HG03457 (cell line): ENCODE measurements around the gene MMP23B.
"Not testable (repeated sequence)": the region's sequence is repeated elsewhere in the genome, so short reads cannot be mapped to it uniquely, and the experiment has no call there.

Experiments used
- ATAC-seq: cut with Tn5 transposase; IDR thresholded peaks from one replicate; pipeline ENCODE4 v1.9.1; 2021; ENCODE audit warnings: moderate number of reproducible peaks; ENCODE audit not compliant: unreplicated experiment

The MMP23B gene

DNA sequence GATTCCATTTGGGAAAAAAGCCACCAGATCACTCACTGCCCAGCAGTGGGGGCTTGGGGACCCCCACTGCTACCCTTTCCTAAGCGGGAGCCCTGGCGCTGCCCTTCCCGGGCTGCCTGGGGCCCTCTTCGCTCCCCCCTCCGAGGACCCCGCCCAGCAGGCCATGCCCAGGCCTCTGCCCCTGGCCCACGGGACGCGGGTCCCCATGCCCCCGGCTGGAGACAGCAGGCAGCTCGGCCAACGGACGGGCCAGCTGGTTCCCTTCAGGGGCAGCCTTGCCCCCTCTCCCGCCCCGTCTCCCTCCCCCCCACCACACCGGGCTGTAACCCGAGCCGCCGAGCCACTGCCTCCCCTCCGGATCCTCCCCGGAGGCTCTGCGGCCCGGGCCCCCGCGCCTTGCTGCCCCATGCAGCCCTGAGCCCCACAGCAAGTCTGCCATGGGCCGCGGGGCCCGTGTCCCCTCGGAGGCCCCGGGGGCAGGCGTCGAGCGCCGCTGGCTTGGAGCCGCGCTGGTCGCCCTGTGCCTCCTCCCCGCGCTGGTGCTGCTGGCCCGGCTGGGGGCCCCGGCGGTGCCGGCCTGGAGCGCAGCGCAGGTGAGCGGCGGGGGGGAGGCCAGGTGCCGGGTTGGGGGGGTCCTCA lies at the start of gene MMP23B:
Gene MMP23B (plus strand): TSS at position 392 of the 639 bp plus-strand sequence. CDS start 46 bp downstream, at position 438.
- ATAC-seq = no peak

DNA sequence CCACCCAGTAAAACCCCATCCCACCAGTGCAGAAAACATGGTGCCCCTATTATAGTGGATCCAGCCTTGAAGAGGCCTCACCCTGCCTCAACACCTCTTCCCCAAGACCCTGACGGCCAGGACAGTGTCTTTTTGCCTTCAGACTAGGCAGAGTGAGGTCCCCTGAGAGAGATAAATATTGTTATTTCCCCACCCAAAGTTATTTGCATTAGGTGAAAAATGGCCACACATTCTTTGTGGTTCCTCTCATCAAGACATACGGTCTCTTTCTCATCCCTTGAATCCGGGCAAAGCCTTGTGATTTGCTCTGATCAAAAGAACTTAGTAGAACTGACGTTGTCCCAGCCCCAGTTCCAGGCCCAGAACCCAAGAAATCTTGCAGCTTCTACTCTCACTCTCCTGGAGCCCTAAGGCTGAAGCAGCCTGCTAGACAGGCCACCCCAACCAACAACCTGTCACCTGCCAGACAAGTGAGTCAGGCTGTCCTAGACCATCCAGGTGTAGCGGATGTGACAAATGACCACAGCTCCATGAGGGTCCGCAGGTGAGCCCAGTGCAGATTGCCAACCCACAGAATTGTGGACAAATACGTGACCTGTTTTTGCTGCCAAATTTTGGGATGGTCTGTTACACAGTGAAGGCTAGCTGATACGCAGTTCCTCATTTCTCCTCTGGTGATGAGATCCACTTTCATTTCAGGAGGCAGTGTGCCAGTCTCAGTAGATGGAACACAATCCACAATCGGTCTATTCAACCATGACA lies 49.2 kb upstream of the MMP23B start:
- no peak for ATAC-seq

- no peak for ATAC-seq
Measured at GRCh38 chr1:1583347-1584010, 48.5 kb upstream of the MMP23B start.

GRCh38 chr1:1591452-1591851 lies 40.5 kb upstream of the MMP23B start:
- no peak for ATAC-seq

DNA sequence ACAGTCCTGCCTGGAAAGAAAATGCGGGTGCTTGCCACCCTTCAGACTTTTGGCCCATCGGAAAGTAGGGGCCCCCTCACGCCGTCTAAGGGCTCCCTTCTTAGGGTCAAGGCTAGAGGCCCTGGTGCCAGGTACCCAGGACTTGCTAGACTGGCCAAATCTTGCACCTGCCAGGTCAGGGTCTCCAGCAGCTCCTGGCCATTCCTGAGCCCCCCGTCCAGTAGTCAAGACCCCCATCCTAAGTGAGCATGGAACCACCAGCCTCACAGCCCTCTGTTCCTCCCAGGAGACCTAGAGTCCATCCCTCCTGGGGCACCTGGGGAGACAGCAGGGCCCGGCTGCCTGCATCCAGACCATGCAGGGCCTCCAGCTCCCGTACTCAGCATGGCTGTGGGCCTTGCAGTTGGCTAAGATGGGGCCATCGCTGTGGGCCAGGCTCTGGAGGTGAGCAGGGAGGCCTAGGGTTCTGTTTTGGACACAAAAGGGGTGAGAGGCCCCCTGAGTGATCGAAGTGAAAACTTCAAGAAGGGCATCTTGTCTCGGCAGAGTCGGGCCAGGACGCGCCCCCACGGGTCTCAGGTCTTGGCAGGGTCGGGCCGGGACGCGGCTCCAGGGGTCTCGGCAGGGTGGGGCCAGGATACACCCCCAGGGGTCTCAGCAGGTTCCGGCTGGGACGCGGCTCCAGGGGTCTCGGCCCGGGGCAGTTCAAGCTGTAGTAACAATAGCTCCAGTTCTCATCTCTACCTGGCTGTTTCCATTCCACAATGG lies 38.0 kb upstream of the MMP23B start:
- ATAC-seq = no peak

DNA sequence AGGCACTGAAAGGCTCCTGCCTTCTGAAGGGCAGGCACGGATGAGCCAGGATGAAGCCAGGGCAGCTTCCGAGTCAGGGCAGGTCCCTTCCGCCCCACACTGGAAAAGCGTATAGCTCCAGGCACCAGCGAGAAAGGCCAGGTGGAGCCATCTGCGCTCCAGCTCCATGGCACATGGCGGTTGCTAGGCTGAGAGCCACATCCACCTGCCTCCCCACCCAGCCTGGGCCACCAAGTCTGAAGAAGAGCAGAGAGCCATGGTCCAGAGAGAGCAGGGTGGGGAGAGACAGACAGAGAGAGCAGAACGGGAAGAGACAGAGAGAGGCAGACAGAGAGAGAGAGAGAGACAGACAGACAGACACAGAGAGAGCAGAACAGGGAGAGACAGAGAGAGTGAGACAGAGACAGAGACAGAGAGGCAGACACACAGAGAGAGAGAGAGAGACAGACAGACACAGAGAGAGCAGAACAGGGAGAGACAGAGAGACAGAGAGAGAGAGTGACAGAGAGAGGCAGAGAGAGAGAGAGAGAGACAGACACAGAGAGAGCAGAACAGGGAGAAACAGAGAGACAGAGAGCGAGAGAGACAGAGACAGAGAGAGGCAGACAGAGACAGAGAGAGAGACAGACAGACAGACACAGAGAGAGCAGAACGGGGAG lies 37.2 kb upstream of the MMP23B start:
- ATAC-seq = no peak

DNA sequence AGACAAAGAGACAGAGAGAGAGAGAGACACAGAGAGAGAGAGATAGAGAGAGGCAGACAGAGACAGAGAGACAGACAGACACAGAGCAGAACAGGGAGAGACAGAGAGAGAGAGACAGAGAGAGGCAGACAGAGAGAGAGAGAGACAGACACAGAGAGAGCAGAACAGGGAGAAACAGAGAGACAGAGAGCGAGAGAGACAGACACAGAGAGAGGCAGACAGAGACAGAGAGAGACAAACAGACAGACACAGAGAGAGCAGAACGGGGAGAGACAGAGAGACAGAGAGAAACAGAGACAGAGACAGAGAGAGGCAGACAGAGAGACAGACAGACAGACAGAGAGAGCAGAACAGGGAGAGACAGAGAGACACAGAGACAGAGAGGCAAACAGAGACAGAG lies 36.6 kb upstream of the MMP23B start:
- ATAC-seq = not testable (repeated sequence)

- ATAC-seq = no peak
Measured at GRCh38 chr1:1596493-1597274, 35.3 kb upstream of the MMP23B start.

- no peak for ATAC-seq
Measured at GRCh38 chr1:1597275-1597930, 34.6 kb upstream of the MMP23B start.

DNA sequence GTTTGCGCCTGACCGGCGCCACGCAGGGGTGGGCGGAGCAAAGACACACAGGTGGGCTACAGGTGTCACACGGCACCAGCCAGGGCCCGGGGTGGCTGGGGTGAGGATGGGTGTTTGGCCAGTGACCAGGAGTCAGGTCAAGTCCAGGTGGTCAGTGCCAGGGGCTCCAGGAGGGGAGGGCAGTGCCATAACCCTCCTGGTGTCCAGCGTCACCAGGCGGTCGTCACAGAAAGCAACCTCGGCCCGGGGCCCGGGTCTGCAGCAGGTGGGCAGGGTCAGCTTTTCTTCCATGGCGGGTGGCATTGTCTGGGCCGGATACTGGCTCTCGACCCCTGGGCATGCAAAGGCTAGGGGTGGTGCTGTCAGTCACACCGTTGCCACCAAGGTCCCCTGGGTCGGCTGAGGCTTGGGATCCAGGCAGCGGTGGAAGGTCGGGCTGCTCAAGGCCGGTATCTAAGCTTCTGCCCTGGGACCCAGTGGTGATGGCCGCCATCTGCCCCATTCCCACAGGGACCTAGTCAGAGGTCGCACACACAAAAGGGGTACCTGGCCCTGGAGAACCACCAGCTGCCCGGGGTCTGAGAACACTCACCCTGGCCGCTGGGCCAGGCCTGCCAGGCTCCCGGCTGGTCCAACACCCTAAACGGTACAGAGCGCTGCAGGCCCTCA lies 33.8 kb upstream of the MMP23B start:
- ATAC-seq = no peak

DNA sequence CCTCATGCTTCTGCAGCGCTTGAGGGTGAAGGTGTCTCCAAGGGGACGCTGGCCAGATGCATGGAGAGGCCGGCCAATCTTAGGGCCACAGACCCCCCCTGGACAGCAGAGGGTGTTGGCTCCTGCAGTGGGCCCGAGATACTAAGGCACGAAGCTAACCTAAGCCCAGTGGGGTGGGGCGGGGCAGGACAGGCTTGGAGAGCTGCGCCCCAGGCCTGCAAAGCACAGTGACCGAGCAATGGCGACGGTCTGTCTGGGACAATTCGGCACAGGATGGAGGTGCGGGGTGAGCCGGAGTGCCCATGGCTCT lies 33.3 kb upstream of the MMP23B start:
- no peak for ATAC-seq

GRCh38 chr1:1599030-1599934 lies 32.7 kb upstream of the MMP23B start:
- no peak for ATAC-seq

GRCh38 chr1:1599935-1600860 lies 31.8 kb upstream of the MMP23B start, which contains the start of gene FNDC10:
FNDC10 (minus strand) TSS chr1:1600135; CDS start chr1:1600015, 120 bp downstream.
- no peak for ATAC-seq

DNA sequence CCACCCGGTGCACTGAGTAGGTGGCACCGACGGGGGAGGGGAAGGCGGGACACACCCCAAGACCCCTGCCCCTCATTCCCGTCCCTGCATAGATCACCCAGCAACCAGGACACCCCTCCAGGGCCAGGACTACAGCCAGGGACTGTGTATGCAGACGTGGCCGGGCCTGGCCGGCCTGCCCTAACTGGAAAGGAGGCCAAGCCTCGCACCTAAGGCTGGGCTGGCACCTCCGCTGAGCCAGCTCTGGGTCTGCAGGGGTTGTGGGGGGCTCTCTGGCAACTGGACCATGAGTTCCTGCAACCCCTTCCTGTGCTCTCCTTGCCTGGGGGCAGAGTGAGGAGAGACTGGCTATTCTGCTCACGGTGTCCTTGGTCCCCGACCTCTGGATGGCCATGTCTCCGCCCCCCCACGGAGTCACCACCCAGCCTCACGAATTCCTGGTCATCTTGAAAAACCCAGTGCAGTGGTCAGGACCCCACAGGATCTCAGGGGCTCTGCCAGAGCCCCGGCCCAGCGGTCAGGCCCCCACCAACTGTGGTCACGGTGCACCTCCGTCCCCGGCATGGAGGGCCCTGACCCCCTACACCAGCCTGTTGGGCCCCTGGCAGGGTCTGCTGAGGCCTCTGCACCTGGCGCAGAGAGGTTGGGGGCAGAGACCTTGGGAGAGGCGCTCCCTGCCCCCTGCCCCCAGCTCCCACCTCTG lies 31.0 kb upstream of the MMP23B start:
- ATAC-seq = no peak

DNA sequence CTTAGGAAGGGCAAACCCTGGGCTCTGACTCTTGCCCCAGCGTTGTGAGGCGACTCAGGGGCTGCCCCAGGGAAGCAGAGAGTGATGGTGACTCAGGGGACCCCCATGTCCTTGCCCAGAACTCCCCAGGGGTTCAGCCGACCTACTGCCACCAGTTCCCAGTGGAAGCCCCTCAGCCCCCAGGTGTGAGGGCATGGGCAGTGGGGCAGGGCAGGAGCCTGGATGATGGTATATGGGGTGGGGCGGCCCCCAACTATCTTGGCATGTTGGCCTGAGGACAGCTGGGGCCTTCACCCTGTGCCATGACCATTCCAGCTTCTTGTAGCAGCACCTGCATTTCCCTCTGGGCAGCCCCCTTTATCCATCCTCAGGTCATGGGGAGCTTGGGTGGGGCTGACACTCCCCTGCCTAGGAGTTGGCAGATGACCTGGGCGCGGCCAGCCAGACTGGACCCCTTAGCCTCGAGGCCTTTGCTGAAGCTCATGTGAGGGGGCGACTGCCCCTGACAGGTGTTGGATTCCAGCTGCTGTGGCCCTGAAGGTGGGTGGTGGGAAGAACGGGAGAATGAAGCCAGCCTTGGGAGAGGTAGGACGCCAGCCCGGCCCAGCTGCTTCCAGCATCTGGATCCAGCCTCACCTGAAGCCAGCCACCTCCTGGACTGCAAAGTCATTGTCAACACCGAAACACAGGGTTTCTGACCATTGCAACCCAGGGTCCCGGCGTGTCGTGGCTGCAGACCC lies 30.2 kb upstream of the MMP23B start:
- ATAC-seq = no peak
